Hepatocyte (in vitro differentiated cells): ENCODE data around the gene TAT.

Experiments used
- EZH2 ChIP-seq: fragments of 200-600 bp; sonication (generic); IDR thresholded peaks from 2 replicates; pipeline ENCODE4 v1.6.1; 2016; ENCODE audit warnings: antibody characterized with exemption, mild to moderate bottlenecking, borderline replicate concordance
- EZH2phosphoT487 ChIP-seq: fragments of 200-600 bp; sonication (generic); IDR thresholded peaks from one replicate; pipeline ENCODE4 v1.6.1; 2018; ENCODE audit warnings: antibody characterized with exemption, mild to moderate bottlenecking, low read depth, moderate library complexity; ENCODE audit not compliant: unreplicated experiment, severe bottlenecking
- TF ChIP-seq, protein P1 (sequence below): fragments of 200-600 bp; sonication (generic); IDR thresholded peaks from 2 replicates; pipeline ENCODE4 v1.5.1; 2016; ENCODE audit warnings: antibody characterized with exemption, mild to moderate bottlenecking; ENCODE audit not compliant: poor library complexity

DNA sequence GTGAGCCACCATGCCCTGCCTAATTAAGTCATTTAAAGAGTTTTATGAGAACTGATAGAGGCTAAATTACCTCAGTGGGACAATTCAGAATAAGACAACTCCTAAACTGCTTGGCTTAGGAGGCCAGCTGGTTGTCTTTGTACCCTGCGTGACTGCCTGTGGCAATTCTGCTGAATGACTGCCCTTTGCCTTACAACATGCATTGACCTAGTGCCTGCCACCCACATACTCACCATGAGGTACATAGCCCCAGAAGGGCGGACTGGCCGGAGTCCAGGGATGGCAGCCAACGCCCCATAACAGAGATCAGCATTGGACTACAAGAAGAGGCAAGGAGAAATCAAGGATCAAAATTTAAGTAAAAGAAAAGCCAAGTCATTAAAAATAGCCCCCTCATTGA is 7.3 kb downstream of the TAT start:
- TF ChIP-seq, protein P1, sequence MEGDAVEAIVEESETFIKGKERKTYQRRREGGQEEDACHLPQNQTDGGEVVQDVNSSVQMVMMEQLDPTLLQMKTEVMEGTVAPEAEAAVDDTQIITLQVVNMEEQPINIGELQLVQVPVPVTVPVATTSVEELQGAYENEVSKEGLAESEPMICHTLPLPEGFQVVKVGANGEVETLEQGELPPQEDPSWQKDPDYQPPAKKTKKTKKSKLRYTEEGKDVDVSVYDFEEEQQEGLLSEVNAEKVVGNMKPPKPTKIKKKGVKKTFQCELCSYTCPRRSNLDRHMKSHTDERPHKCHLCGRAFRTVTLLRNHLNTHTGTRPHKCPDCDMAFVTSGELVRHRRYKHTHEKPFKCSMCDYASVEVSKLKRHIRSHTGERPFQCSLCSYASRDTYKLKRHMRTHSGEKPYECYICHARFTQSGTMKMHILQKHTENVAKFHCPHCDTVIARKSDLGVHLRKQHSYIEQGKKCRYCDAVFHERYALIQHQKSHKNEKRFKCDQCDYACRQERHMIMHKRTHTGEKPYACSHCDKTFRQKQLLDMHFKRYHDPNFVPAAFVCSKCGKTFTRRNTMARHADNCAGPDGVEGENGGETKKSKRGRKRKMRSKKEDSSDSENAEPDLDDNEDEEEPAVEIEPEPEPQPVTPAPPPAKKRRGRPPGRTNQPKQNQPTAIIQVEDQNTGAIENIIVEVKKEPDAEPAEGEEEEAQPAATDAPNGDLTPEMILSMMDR = no peak
- TF ChIP-seq EZH2 = no peak
- TF ChIP-seq EZH2phosphoT487 = no peak
